SU-DHL-6 (cell line): Measurements from ENCODE around the gene OLFM1.

Experiments used
- EZH2phosphoT487 ChIP-seq: fragments of 200-600 bp; sonication (generic), shearing (Covaris generic); conservative IDR thresholded peaks from 2 replicates; pipeline ENCODE4 v1.6.1; 2018; ENCODE audit warnings: mild to moderate bottlenecking, antibody characterized with exemption, low read length, moderate library complexity, mixed read lengths
- TF ChIP-seq, protein P1 (sequence below): fragments of 200-600 bp; sonication (generic); IDR thresholded peaks from one replicate; pipeline ENCODE4 v1.5.1; 2017; ENCODE audit warnings: antibody characterized with exemption, mild to moderate bottlenecking, low read length, moderate library complexity; ENCODE audit not compliant: insufficient read depth, poor library complexity, severe bottlenecking

- TF ChIP-seq, protein P1, sequence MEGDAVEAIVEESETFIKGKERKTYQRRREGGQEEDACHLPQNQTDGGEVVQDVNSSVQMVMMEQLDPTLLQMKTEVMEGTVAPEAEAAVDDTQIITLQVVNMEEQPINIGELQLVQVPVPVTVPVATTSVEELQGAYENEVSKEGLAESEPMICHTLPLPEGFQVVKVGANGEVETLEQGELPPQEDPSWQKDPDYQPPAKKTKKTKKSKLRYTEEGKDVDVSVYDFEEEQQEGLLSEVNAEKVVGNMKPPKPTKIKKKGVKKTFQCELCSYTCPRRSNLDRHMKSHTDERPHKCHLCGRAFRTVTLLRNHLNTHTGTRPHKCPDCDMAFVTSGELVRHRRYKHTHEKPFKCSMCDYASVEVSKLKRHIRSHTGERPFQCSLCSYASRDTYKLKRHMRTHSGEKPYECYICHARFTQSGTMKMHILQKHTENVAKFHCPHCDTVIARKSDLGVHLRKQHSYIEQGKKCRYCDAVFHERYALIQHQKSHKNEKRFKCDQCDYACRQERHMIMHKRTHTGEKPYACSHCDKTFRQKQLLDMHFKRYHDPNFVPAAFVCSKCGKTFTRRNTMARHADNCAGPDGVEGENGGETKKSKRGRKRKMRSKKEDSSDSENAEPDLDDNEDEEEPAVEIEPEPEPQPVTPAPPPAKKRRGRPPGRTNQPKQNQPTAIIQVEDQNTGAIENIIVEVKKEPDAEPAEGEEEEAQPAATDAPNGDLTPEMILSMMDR: no peak
- no peak for TF ChIP-seq EZH2phosphoT487
These were observed 75.7 kb downstream of the OLFM1 start for GRCh38 chr9:135163023-135163780.
